ENCODE measurements around the gene EHMT1. TPM values are rescaled to one million over a fixed set of nuclear protein-coding genes. Genes with fewer than 3 reads are reported as not detected.
"Not testable (repeated sequence)": the region's sequence is repeated elsewhere in the genome, so short reads cannot be mapped to it uniquely, and the experiment has no call there.

EHMT1 gene
- total RNA-seq, 1 donor from 2014 or later, result 68.3 TPM

DNA sequence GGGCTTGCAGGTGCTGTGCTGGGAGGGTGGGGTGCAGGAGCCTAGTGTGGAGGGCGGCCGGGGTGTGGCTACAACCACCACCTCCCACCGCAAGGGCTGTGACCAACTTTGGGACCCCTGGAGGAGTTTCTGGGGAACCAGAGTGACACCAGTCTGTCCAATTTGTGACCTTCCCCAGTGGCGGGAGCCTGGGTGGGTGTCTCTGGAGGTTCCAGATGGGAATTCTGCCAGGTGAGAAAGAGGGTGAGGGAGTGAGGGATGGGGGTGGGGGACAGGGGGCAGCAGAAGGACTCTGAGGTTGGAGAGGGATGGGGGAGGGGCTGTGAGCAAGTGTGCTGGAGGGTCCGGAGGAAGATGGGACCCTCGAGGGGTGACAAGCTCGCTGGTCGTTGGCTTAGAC is 254.6 kb downstream of the EHMT1 start:
- no peak for DNase-seq

DNA sequence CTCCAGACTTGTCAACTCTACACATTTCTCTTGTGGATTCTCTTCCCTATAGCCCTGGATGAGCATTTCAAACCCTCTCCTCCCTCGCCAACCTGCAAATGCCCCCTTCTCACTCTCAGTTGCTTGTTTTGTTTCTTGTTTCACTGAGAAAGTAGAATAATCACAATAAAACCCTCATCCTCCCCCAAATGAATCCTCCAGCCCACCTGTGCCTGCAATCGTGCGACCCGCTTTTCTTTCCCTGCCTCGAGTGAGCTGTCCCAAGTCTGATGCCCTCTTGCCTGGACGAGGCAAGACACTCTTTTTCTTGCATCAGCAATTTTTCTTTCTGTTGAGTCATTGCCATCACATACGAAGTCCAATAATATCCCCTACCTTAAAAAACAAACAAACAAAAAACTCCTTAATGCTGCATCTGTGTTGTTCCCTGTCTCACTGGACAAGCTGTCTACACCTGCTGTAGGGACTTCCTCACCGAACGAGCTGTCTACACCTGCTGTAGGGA is 255.1 kb downstream of the EHMT1 start:
- DNase-seq, result no peak

DNA sequence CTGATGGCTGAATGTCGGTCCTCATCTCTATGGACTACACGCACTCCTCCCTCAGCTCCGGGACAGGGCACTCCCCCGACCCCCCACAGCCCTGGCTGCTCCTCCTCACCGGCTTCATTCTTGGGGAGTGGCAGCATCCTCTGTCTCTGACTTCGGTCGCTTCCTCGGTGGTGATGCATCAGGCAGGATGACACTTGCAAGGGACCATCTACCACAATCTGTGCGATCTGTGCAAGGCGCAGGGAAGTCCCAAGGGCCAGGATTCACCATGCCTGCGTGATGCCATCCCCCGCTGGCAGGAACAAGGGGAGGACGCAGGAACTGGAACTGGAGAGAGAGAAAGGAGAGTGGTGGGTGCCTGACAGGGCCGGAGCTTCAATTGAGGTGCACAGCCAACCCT is 256.5 kb downstream of the EHMT1 start:
- no peak for DNase-seq

DNA sequence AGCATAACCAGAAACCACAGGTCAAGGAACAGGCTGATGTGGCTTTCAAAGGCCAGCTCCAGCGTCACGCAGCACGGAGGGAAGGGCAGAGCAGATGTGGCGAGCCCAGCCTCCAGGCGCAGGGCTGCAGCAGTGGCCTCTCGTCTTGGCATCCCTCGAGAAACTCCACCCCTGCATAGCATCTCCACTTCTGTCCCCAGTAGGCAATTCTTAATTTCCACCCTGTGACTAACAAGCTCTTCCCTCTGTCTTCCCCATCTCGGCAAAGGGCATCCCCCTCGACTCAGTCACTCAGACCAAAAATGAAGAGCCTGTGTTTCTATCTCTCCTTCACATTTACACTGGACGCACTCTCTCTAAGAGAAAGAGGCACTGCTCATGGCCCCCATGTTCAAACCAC is 257.0 kb downstream of the EHMT1 start:
- DNase-seq, result no peak

DNA sequence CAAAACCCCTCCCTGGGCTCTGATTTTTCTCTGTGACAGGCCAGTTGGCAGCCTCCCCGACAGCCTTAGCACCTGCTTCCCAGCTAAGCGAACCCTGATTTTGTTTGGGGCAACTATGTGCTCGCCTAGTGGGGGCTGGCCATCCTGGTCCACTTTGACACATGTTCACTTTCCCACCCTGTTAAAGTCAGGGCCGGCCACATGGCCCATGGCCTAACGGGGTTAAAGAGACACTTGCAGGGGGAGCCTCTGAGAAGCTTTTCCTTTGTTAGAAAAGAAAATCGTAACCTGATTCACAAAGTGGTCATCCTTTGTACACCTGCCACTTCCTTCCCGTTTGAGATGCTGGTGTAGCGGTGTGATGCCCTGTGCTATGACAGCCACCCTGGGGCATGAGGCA is 257.5 kb downstream of the EHMT1 start:
- no peak for DNase-seq

DNA sequence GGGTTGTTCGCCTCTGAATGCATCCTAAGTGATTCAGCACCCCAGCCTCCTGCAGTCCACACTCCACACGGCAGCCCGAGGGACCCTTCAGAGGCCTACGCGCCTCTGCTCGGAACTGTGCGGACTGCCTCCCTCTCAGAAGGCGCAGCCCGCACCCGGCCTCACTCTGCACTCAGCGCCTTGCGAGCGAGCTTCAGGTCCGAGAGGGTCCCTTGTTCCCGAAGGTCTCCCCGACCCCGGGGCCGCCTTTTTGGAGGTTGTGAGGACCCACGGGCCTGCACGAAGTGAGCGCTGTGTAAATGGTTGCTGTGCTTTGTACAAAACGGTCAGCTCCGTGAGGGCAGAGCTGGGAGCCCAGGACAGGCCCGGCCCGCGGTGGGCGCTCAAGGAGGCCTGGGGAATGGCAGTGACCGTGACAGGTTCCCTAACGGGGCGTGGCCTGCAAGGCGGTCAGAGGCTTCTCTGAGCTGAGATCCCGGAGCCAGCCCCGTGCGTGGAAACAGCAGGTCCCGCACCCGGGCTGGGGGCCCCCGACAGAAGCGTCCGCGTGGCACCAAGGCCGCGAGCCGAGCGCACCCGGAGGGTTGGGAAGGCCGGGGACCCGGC is 258.1 kb downstream of the EHMT1 start:
- no peak for DNase-seq

DNA sequence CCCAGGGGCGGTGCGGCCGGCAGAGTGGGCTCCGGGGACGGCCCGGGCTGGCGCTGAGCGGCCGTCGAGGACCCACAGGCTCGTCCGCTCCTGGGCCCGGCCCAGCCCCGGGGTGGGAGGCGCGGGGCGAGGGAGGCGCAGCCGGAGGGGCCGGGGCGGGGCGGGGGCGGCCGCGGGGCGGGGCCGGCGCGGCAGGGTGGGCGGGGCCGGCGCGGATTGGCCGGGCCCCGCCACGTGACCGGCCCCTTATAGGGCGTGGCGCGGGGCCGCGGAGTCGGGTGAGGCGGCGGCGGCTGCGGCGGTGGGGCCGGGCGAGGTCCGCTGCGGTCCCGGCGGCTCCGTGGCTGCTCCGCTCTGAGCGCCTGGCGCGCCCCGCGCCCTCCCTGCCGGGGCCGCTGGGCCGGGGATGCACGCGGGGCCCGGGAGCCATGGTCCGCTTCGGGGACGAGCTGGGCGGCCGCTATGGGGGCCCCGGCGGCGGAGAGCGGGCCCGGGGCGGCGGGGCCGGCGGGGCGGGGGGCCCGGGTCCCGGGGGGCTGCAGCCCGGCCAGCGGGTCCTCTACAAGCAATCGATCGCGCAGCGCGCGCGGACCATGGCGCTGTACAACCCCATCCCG is 258.8 kb downstream of the EHMT1 start, which contains the start of gene CACNA1B:
CACNA1B (plus strand) TSS at position 277 of the 617 bp plus-strand sequence; CDS start at position 429, 152 bp downstream.
- not testable (repeated sequence) for DNase-seq

DNA sequence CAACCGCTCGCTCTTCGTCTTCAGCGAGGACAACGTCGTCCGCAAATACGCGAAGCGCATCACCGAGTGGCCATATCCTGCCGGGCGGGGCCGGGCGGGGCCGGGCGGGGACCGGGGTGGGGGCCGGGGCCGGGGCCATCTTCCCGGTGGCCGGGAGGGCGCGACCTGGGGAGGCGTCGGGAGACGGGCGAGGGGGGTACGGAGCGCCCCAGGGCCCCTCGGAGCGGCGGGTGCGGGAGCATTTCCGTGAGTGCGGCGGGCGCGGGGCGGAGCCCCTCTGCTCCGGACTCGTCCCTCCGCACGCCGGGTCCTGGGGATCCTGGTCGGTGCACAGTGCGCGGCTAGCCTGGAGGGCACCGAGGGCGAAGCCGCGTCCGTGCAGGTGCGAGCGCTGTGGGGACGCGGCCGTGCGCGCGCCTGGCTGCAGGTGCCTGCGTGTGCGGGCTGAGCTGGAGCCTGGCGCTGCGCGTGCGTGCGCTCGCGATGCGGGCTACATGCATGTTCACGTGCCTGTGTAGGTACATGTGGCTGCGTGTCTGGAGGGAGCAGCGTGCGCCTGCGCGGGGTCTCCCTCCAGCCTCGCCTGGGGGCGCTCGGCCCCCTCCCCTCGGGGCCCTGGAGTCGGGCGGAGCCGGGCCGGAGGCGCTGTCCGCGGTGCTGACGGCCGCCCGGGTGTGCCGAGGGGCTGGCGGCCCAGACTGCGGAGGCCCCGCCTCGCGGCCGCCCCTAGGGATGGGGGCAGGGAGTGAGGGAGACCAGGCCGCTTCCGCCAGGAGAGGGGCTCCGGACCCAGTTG is 259.5 kb downstream of the EHMT1 start:
- no peak for DNase-seq

DNA sequence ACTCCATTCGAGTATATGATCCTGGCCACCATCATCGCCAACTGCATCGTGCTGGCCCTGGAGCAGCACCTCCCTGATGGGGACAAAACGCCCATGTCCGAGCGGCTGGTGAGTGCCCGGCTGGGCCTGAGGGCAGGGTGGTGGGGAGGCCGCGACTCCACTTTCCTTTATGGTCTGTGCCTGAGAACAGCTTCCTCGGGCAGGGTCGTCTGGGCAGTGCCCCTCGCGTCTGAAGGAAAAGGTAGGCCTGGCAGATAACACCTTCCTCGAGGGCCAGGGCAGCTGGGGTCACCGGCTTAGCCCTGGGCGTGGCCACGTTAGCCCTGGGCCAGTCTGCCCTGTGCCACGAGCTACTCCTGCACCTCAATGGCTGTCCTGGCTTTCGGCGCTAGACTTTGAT is 260.2 kb downstream of the EHMT1 start:
- no peak for DNase-seq

DNA sequence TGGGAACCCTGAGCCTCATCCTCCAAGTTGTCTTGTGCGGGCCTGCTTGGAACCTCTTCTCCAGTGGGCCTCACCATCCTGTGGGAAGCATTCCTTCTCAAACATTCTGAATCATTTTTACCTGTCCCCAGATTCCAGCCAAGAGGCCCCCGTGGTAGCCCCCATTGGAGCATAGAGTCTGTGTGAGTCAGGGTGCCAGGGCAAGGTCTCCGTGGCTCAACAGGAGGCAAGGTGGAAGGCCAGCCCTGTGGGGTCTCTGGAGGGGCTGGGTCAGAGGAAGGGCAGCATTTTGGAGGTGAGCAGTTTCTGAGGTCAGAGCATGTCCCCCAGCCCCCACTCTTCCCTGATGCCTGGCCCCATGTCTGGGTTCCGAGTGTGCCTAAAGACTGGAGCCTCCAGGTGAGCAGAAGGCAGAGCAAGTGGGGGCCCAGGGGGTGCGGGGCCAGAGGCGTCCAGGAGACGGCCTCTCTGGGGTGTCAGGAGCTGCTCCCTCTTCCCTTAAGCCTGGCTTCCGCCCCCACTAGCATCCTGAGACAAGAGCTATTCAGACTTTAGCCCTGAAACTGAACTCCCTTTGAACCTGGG is 260.9 kb downstream of the EHMT1 start:
- no peak for DNase-seq

DNA sequence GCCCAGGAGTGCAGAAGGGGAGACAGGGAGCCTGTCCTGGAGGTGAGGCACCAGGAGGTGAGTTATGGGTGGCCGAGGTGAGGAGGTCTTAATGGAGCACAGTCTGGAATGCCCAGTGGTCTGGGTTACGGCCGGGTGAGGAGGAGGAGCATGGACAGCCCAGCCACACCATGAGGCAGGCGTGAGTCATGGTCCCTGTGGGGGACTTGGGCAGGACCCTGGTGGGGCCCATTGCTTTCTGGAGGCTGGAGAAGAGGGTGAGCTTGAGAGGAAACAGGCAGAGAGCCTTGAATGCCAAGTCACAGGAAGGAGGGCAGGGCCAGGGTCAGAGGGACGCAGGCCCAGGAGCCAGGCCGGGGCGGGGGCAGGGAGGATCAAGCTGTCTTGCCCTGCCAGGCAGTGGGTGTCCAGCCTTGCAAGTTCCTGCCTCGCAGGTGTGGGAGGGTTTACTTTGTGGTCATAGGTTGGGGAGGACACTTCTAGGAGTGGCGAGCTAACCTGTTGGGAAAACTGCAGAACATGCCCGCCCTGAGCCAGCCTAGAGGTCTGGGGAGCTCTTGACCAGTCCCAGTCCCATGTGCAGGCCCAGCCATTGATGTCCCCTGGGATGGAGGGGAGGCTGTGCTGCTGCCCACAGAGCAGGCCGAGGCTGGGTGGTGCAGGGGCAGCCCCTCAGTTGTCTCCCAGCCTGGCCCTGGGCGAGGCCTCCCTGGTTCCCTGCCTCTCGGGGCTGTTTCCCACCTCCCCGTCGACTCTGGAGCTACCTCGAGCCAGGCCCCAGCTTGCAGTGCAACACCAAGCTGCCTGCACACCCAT is 261.6 kb downstream of the EHMT1 start:
- DNase-seq, result no peak

DNA sequence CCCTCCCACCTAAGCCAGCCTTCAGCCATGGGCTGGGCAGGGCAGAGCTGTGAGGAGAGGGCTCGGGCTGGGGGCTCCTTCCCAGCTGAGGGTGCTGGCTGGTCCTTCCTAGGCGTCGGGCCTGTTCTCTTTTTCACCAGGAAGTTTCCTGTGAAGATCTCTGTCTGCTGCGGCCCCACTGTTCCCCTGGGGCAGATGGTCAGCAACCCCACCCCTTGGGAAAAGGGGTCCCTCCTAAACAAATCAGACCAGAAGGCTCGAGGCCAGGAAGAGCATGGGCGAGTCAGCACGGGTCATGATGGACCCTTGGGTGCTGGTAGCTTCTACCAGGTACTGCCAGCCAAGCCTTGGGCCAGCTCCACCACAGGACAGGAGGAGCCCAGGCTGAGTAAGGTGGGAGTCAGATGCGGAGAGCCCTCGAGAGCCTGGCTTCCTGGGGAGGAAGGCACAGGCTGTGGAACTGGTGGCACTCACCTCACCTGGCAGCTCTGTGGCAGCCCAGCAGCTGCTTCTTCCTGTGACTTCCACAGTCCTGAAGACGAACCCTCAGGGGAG is 262.2 kb downstream of the EHMT1 start:
- no peak for DNase-seq

DNA sequence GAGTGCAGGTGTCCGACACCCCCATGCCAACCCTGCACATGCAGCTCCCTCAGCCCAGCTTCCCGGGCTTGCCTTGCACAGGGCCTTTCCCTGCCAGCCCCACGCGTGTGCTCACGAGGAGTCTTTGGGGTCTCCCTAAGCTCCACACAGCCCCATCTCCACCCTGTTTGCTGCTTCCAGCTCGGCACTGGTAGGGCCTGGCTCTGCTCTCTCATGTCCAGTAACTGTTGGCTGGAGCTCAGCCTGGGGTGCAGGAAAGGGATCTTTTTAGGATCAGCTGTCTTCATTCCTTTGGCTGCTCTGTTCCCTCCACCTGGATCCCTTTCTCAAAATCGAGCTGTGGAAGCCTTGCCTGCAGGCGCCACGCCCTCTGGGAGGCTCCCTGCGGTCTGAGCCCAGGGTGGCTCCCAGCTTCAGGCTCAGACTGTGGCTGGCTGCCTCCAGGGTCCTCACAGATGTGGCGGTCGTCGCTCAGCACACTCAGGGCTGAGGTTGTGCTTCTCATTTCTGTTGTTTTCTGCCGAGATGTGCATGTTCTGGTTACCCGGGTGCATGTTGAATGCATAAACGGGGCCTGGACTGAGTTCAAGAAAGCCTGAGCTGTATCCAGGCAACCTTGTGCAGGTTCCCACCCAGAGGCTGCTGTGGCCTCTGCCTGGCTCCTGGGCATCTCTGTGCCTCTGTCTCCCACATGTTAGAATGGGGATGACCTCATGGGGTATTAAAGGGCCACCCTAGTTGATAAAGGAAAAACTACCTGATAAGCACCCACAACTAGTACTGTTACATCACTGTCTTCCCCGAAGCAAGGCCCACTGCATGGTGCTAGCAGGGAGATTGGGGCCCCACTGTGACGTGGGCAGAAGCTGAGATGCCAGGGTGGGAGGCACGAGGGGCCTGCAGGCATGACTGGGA is 263.0 kb downstream of the EHMT1 start:
- DNase-seq, result no peak

DNA sequence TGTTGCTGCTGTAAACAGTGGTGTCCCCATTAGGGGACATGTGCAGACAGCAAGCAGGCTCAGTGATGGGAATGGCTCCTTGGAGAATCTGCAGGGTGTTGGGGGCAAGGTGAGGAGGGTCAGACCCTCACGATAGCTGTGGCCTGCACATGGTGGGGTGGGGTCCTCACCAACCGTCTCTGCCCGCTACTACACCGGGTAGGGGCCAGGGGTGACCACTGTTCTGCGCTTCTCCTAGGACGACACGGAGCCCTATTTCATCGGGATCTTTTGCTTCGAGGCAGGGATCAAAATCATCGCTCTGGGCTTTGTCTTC is 263.7 kb downstream of the EHMT1 start:
- DNase-seq, result no peak

DNA sequence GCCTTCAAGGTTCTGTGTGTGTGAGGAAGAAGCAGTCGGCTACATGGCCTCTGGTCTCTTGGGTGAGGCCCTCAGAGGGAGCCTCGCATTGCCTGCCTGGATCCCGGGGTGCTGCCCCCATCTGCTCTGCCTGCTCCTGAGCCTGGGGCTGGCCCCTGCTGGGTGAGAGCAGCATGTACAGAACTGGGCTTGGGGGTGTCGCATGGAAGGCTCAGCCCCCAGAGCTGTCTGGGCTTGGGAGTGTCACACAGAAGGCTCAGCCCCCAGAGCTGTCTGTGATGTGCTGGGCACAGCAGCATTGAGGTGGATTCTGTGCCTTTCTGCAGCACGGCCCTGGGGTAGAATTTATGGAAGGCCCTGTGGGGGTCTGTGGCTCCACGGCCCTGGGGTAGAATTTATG is 265.2 kb downstream of the EHMT1 start:
- not testable (repeated sequence) for DNase-seq

DNA sequence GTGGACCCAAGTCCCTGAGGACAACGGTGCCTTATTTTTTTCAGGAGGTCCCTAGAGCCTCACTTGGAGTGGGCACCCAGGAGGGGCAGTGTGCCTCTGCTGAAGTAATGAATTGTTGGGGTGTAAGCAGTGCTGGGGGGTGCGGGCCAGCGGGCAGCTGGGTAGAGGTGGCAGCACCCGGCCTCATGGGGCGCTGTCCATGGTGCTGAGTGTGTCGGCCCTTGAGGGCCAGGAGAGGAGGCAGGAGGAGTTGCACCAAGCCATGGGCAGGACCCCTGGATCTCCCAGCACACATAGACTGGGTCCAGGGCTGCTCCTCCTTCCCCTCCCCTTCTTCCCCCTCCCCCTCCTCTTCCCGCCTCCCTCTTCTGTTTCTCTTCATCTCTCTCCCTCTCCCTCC is 265.7 kb downstream of the EHMT1 start:
- DNase-seq, result not testable (repeated sequence)

DNA sequence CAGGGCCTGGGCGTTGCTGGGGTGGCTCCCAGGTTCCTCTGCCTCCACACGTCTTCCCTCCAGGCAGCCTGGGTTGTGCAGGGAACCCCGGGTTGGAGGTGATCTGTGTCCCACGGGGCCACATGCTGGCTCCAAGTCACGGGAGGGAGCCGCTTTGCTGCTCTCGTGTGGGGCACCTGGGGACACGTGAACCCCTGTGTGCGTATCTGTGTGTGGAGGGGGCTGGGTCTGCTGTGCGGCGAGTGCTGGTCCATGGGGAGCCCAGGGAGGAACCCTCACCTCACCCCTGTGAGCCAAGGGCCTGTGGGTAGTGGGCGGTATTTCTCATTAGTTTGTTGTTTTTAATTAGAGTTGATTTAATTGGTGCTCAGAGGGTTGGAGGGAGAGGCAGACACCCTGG is 266.3 kb downstream of the EHMT1 start:
- DNase-seq, result not testable (repeated sequence)
